HEK293T (cell line): ENCODE results near the gene GTSE1.

ENCODE experiments used
- CTCF ChIA-PET: fragments of 350-600 bp; formaldehyde crosslinking; extraction: SDS; loops from one replicate; lab custom pipeline; 2021; ENCODE audit warnings: antibody characterized with exemption, inconsistent platforms; lab: Yijun Ruan, JAX
- POLR2A ChIA-PET: fragments of 350-600 bp; formaldehyde crosslinking; extraction: SDS; loops from one replicate; lab custom pipeline; 2020; ENCODE audit warnings: antibody characterized with exemption, inconsistent platforms; lab: Yijun Ruan, JAX
- DNase-seq: peaks from one replicate; pipeline ENCODE4 v3.0.0; 2012; ENCODE audit warnings: mixed read lengths; ENCODE audit errors: extremely low spot score
- ARNT ChIP-seq: fragments of 450-650 bp; IDR thresholded peaks from 2 replicates; pipeline ENCODE4 v1.6.1; 2017; ENCODE audit warnings: mild to moderate bottlenecking
- BHLHE40 ChIP-seq: fragments of 450-650 bp; IDR thresholded peaks from 2 replicates; pipeline ENCODE4 v1.6.1; 2016; ENCODE audit warnings: mild to moderate bottlenecking, moderate library complexity, borderline replicate concordance
- CTBP1 ChIP-seq: fragments of 450-650 bp; IDR thresholded peaks from 2 replicates; pipeline ENCODE4 v1.6.1; 2016; ENCODE audit warnings: borderline replicate concordance
- ELF4 ChIP-seq: fragments of 450-650 bp; IDR thresholded peaks from 2 replicates; pipeline ENCODE4 v1.6.1; 2017; ENCODE audit warnings: antibody characterized with exemption
- FOXA1 ChIP-seq: fragments of 450-650 bp; IDR thresholded peaks from 2 replicates; pipeline ENCODE4 v1.6.1; 2016; ENCODE audit warnings: mild to moderate bottlenecking
- FOXK2 ChIP-seq: fragments of 450-650 bp; IDR thresholded peaks from 2 replicates; pipeline ENCODE4 v1.6.1; 2016; ENCODE audit warnings: mild to moderate bottlenecking
- FOXM1 ChIP-seq: fragments of 450-650 bp; IDR thresholded peaks from 2 replicates; pipeline ENCODE4 v1.6.1; 2017; ENCODE audit warnings: mild to moderate bottlenecking, borderline replicate concordance
- HDGF ChIP-seq: fragments of 450-650 bp; IDR thresholded peaks from 2 replicates; pipeline ENCODE4 v1.6.1; 2017; ENCODE audit warnings: antibody characterized with exemption, borderline replicate concordance
- L3MBTL2 ChIP-seq: fragments of 450-650 bp; conservative IDR thresholded peaks from 2 replicates; pipeline ENCODE4 v1.6.1; 2016; ENCODE audit warnings: mild to moderate bottlenecking
- LEF1 ChIP-seq: fragments of 450-650 bp; IDR thresholded peaks from 2 replicates; pipeline ENCODE4 v1.6.1; 2017; ENCODE audit warnings: mild to moderate bottlenecking, borderline replicate concordance
- NFRKB ChIP-seq: fragments of 450-650 bp; IDR thresholded peaks from 2 replicates; pipeline ENCODE4 v1.6.1; 2016; ENCODE audit warnings: mild to moderate bottlenecking, moderate library complexity
- PKNOX1 ChIP-seq: fragments of 450-650 bp; IDR thresholded peaks from 2 replicates; pipeline ENCODE4 v1.6.1; 2016
- SP1 ChIP-seq: fragments of 450-650 bp; IDR thresholded peaks from 2 replicates; pipeline ENCODE4 v1.6.1; 2017
- SUZ12 ChIP-seq: fragments of 450-650 bp; IDR thresholded peaks from 2 replicates; pipeline ENCODE4 v1.6.1; 2016; ENCODE audit warnings: mild to moderate bottlenecking
- TARDBP ChIP-seq: fragments of 450-650 bp; IDR thresholded peaks from 2 replicates; pipeline ENCODE4 v1.6.1; 2016
- ZNF384 ChIP-seq: fragments of 450-650 bp; IDR thresholded peaks from 2 replicates; pipeline ENCODE4 v1.6.1; 2016

The GTSE1 gene

DNA sequence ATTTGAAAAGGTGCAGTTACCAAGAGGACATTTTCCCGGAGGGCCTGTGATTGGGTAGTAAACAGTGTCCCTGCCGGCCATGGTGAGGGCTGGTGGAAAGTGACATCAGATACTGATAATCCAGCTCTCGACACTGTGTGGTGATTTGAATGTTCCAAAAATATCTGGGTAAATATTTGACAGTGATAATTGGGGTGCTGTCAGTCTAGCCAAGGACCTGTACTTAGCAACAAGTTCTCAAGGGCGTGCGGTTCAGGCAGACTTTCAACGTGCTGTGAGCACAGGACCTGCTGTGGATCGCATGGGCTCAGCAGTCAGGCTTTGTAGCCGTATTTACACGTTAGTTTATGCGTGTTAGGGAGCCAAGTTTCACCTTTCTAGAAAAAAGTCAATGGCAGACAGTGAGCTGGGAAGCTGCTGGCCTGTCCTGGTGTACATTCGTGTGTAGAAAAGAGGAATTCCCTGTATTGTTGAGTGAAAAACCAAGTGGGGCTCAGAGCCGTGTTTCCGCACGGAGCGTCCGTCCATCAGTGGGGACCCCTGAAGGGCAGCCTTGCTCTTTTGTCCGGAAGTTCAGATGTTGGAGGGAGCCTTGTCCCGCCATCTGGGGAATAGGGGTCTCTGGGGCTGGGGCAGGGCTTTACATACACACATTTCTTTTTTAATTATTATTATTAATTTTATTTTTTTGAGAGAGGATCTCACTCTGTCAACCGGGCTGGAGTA is 50.2 kb downstream of the GTSE1 start:
- CTCF ChIA-PET = no interaction called here
- TF ChIP-seq L3MBTL2 (no peak), ARNT (no peak), ELF4 (no peak), LEF1 (no peak)
- DNase-seq = no peak
- POLR2A ChIA-PET = no interaction called here

- ChIA-PET POLR2A (no interaction called here), CTCF (no interaction called here)
- TF ChIP-seq ARNT (no peak), PKNOX1 (no peak), CTBP1 (no peak), L3MBTL2 (no peak), FOXK2 (no peak)
- DNase-seq = no peak
Measured at GRCh38 chr22:46347646-46348045, 51.0 kb downstream of the GTSE1 start.

DNA sequence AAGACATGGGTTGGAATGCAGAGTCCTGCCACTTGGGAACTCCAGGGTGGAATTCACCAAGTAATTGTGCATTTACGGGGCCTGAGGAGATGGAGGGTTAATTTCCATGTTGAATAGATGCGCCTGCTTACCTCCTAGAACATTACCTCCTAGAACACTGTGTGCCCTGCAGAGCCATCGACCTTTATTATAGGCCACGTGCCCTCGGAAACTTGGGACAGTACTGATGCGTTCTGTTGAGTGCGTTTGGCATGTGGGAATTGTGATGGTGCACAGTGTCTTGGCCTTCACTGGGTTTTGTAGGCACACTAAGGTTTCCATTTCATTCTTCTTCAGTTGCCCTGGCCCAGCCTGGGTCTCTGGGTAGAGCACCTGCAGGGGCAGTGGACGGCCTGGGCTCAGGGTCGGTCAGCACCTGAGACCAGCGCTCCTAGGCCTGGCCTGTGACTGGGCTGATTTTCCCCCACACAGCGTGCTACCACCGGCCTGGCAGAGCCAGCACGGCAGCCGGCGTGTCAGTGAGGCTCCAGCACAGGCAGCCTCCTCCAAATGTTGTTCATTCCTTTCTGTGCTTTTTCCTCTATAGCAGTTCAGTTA is 51.5 kb downstream of the GTSE1 start:
- TF ChIP-seq TARDBP (no peak), SP1 (no peak), ZNF384 (no peak), HDGF (no peak), SUZ12 (no peak), BHLHE40 (no peak), L3MBTL2 (no peak), ARNT (no peak), NFRKB (no peak), CTBP1 (no peak), ELF4 (no peak), FOXA1 (no peak), LEF1 (no peak)
- POLR2A ChIA-PET = no interaction called here
- no peak for DNase-seq
- CTCF ChIA-PET = no interaction called here

- no peak for DNase-seq
- POLR2A ChIA-PET = no interaction called here
- CTCF ChIA-PET = interaction anchor here (1.2 kb wide), 1 partner anchor 19 kb away, joined by 5 read pairs; no protein-coding TSS in a partner anchor
- no peak for TF ChIP-seq HDGF
- TF ChIP-seq SP1 = no peak
- TF ChIP-seq CTBP1 = no peak
- no peak for TF ChIP-seq FOXA1
- TF ChIP-seq PKNOX1 = no peak
- no peak for TF ChIP-seq FOXK2
- TF ChIP-seq ARNT = no peak
- no peak for TF ChIP-seq TARDBP
- no peak for TF ChIP-seq L3MBTL2
- TF ChIP-seq ZNF384 = no peak
Measured at GRCh38 chr22:46349238-46349637, 52.6 kb downstream of the GTSE1 start.

- TF ChIP-seq FOXM1 (no peak), ELF4 (no peak), CTBP1 (no peak), TARDBP (no peak)
- POLR2A ChIA-PET = no interaction called here
- CTCF ChIA-PET = interaction anchor here (1.2 kb wide), 1 partner anchor 18 kb away, joined by 5 read pairs; no protein-coding TSS in a partner anchor
- DNase-seq = no peak
Measured at GRCh38 chr22:46349681-46350080, 53.0 kb downstream of the GTSE1 start.

DNA sequence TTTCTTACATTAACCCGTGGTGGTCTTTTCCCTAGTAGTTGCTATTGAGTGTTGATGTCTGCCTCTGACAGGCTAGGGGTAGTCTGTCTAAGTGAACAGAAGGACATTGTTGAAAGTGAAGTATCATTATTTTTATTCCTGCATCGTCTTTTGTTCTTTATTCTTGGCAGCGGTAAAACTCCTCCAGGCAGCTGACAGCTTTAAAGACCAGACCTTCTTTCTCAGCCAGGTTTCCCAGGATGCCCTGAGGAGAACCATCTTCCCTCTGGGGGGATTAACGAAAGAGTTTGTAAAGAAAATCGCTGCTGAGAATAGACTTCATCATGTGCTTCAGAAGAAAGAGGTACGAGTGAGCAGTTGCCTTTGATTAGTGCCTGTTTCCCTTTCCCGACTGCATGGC is 53.5 kb downstream of the GTSE1 start:
- ChIA-PET CTCF (interaction anchor here (1.2 kb wide), 1 partner anchor 18 kb away, joined by 5 read pairs; no protein-coding TSS in a partner anchor), POLR2A (no interaction called here)
- TF ChIP-seq SUZ12 = no peak
- no peak for TF ChIP-seq PKNOX1
- TF ChIP-seq ARNT = no peak
- TF ChIP-seq HDGF = no peak
- no peak for TF ChIP-seq LEF1
- TF ChIP-seq CTBP1 = no peak
- TF ChIP-seq SP1 = no peak
- no peak for TF ChIP-seq BHLHE40
- TF ChIP-seq ZNF384 = no peak
- no peak for TF ChIP-seq L3MBTL2
- TF ChIP-seq TARDBP = no peak
- TF ChIP-seq FOXK2 = no peak
- TF ChIP-seq ELF4 = no peak
- TF ChIP-seq NFRKB = no peak
- TF ChIP-seq FOXA1 = no peak
- no peak for TF ChIP-seq FOXM1
- no peak for DNase-seq
